ENCODE results near the gene MEX3C.

Gene MEX3C

GRCh38 chr18:51133580-51134160 lies 63.8 kb downstream of the MEX3C start:
- no peak overlapping the region for H3K4me3 ChIP-seq (ENCODE audit: low read depth, low read length)
- no peak for TF ChIP-seq CTCF (IDR thresholded peaks at IDR 0.05; ENCODE audit: insufficient read depth, low read length, missing control alignments)
- ChIA-PET CTCF (interaction anchor here (1.0 to 1.5 kb wide), 3 partner anchors 9 to 313 kb away, joined by 3 to 7 read pairs (median 3); no protein-coding TSS in a partner anchor), POLR2A (no interaction called here)
- no peak for DNase-seq (ENCODE audit: low read depth, low spot score)

DNA sequence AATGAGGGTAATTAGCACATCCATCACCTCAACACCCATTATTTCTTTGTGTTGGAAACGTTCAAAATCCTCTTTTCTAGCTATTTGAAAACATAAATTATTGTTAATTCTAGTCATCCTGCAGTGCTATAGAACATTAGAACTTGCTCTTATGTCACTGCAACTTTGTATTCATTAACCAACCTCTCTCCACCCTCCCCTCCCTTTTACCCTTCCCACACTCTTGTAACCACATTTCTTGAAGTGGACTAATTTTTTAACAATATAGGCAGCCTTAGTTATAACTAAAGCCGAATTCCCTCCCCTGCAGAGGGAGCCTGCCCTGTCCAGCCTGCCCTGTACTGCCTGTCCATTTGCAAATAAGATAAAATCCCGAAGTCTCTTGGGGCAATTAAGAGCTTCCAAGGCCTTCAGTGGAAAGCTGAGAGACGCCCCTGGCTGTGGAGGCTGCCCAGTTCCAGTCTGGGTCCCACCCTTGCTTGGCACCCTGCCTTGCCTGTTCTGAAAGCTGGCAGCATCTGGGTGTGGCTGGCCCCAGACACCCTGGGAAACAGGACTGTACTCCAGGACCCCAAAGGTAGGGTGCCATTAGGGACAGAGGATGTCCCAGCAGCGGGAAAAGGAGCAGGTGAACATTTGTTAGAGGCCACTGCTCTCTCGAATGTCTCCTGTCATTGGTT lies 65.1 kb downstream of the MEX3C start:
- ChIA-PET CTCF (interaction anchor here (1.0 to 1.1 kb wide), 2 partner anchors 22 to 312 kb away, joined by 3 to 7 read pairs; no protein-coding TSS in a partner anchor), POLR2A (no interaction called here)
- H3K4me3 ChIP-seq (ENCODE audit: low read depth, low read length), result no peak overlapping the region
- no peak for DNase-seq (ENCODE audit: low read depth, low spot score)
- TF ChIP-seq CTCF (IDR thresholded peaks at IDR 0.05; ENCODE audit: insufficient read depth, low read length, missing control alignments), result no peak

DNA sequence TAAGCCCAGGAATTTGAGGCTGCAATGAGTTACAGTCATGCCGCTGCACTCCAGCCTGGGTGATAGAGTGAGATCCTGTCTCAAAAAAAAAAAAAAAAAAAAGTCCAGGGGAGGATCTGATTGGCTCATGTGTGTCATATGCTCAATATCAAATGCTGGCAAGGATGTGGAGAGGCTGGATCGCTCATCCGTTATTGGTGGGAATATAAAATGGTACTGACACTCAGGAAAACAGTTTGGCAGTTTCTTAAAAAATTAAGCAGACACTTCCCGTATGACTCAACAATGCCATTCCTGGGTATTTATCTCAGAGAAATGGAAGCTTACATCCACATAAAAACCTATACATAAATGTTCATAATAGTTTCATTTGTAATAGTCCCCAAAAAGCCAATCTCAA lies 68.9 kb downstream of the MEX3C start:
- ChIA-PET CTCF (interaction anchor here (1.4 kb wide), 1 partner anchor 18 kb away, joined by 3 read pairs; no protein-coding TSS in a partner anchor), POLR2A (interaction anchor here (0.5 kb wide), 1 partner anchor 37 kb away, joined by 3 read pairs; no protein-coding TSS in a partner anchor)
- TF ChIP-seq CTCF (IDR thresholded peaks at IDR 0.05; ENCODE audit: insufficient read depth, low read length, missing control alignments), result no peak
- DNase-seq (ENCODE audit: low read depth, low spot score), result no peak
- H3K4me3 ChIP-seq (ENCODE audit: low read depth, low read length), result no peak overlapping the region

DNA sequence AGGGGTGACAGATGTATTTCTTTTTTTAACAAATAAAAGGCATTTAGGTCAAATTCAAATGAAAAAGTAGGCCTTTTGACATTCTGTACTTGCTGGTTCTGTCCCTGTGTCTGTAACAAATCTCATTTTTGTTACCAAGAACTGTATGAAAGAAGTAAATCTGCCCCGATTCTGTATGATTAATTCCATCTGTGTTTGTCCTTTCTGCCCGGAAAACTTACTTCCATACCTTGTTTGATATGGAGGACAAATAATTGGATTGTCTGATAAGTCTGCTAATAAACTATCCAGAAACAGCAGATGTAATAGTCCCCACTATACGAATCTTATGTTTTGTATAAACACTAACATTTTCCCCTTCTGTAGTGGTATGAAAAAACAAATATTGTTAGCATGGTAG lies 69.8 kb downstream of the MEX3C start:
- ChIA-PET CTCF (no interaction called here), POLR2A (no interaction called here)

DNA sequence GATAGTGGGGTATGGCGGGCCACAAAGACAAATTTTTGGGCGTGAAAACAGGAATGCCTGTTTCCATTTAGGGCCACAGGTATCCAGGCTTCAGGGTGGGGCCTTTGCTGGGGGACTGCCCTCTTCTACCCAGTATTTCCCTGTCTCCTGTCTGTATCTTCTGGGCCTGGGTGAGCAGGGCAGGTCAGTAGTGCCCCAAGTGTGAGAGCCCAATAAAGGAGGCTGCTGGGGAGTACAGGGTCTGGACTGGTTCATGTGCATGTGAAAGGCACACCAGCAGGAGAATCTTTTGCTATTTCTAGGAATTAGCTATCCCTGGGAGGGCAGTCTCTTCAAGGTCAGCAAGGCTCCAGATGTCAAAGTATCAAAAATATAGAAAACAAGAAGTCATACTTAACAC lies 71.5 kb downstream of the MEX3C start:
- ChIA-PET CTCF (no interaction called here), POLR2A (interaction anchor here (0.6 kb wide), 1 partner anchor 1745 kb away, joined by 3 read pairs; no protein-coding TSS in a partner anchor)
- no peak overlapping the region for H3K4me3 ChIP-seq (ENCODE audit: low read depth, low read length)
- no peak for DNase-seq (ENCODE audit: low read depth, low spot score)
- no peak for TF ChIP-seq CTCF (IDR thresholded peaks at IDR 0.05; ENCODE audit: insufficient read depth, low read length, missing control alignments)

More for the DNA sequence above, 69.8 kb downstream of the MEX3C start:
- H3K4me3 ChIP-seq (ENCODE audit: low read depth, low read length), result no peak overlapping the region
- DNase-seq (ENCODE audit: low read depth, low spot score), result no peak
- TF ChIP-seq CTCF (IDR thresholded peaks at IDR 0.05; ENCODE audit: insufficient read depth, low read length, missing control alignments), result no peak
